NK-92 (cell line): ENCODE measurements around the gene ZFPL1.

Source experiments
- DNase-seq: peaks from one replicate; lab custom pipeline; 2025; ENCODE audit not compliant: unreplicated experiment; lab: John Stamatoyannopoulos, UW

The ZFPL1 gene

DNA sequence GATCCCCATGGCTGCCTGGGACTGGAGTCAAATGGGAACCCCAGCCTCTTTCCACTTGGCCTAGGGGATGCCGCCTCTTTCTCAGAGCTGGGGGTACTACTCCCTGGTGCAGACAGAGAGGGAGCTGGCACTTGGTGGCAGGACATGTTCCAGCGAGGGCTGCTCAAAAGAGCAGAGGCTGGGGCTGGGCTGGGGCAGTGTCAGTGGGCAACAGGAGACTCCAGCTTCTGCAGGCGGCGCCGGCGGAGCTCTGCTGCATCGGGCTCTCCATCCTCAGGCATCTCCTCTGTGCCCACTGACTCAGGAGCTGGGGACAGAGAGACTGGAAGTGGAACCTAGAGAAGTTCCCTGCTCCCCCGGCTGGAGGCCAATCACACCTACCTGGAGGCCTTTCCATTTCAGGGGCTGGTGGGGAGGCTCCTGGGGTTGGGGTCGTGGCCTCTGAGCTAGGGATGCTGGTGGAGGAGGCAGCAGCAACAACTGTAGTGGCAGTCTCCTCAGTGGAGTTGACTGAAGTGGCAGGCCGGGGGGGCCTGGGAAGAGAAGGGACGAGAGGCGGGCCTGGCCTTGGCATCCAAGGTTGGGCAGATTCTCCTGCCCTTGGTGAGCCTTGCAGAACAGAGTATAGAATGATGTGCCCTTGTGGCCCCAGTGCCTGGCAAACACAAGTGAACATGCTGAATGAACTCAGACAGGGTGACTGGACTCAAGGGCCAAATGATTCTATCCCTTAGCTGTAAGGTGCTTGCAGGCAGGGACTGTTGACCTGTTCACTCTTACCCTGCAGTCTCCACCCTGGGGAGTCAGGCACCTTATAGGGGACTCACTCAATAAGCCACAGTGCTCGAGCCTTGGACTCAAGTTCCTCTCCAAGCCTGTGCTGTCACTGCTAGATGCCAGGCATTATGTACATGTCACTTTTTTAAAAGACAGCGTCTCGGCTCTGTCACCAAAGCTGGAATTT lies 44.4 kb downstream of the ZFPL1 start:
- no peak for DNase-seq

DNA sequence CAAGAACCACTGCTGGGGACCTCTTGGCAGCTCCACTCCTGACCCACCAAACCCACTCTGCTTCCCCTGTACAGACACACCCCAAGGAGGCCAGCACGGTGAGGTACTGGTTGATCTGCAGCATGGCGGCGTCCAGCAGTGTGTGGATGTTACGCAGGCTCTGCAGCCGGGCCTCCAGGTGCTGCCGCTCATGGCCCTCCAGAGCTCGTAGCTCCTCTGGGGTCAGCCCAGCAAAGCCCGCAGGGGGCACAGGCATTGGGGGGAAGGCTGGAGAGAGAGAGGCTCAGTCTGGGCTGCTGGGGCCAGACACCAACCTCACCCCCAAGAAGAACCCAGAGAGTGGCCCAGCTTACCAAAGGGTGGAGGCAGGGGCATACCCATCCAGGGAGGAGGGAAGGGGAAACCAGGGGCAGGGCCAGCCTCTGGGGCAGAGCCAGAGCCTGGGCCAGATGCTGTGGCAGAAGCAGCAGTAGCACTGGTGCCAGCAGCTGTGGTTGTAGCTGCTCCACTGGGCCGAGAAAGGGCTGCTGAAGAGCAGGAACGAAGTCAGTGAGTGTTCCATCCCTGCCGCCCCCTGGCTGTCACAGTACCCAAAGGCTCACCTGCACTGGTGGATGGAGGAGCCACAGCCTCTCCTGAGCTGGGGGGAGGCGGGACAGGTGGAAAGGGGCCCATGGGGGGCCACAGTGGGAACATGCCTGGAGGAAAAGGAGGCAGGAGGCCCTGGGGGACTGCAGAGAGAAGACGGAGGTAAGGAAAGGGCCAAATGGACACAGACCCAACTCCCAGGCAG lies 45.8 kb downstream of the ZFPL1 start:
- DNase-seq: no peak

DNA sequence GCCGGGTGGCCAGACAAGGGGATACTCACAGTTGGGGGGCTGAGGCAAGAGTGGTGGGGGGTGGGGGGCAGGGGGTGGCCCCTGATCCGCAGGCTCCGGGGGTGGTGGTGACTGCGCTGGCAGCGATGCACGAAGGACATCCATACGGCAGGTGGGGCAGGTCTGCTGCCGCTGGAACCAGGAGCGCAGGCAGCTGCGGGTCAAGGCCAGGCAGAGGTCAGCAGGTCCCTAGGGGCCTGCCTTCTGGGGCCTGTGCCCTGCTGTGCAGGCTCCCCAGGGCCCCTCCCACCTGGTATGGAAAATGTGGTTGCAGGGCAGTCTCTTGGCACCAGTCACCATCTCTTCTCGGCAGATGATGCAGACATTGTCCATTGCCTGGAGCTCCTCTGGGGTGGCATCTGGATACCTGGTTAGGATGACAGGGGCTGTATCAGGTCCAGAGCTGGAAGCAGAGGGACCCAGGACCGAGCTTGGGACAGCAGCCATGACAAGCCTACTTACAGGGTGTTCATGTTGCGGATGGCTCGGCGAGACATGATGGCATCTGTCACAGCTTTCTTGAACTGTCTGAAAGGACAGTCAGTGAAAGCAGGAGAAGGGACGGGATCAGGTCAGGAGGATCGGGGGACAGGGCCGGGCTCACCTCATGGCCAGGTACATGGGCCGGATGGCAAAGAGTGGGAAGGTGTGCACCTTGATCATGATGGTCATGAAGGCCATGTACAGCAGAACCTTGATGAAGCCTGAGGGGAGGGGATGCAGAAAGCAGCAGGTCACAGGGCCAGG lies 46.8 kb downstream of the ZFPL1 start:
- DNase-seq: no peak

DNA sequence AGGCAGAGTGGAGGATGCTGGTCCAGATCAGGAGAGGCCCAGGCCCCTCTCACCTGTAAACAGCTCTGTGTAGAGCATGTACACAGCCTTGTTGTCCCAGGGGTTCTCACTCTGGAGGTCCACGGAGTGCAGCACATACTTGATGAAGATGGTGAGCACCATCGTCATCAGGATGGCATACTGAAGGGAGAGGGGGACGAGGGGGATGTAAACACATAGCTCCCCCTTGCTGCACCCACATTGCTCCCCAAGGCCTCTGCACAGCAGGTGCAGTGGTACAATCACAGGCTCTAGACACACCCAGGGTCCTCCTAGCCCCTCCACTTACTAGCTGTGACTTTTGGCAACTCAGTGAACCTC lies 47.4 kb downstream of the ZFPL1 start:
- DNase-seq: no peak

DNA sequence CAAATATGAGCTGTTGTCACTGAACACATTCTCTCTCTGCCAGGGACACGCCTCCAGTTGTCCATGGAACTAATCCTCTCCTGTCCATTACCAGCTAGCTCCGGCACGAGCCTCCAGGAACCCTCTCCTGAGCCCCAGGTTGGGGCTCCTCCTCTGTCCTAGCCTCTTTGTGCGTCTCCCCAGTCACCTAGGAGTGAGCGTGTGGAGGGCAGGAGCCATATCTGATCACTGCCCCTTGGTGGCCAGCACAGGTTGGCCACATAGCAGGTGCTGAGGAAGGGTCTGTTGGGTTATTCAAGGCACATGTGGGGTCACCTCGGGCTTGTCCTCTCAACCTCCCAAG lies 47.8 kb downstream of the ZFPL1 start:
- DNase-seq: no peak

DNA sequence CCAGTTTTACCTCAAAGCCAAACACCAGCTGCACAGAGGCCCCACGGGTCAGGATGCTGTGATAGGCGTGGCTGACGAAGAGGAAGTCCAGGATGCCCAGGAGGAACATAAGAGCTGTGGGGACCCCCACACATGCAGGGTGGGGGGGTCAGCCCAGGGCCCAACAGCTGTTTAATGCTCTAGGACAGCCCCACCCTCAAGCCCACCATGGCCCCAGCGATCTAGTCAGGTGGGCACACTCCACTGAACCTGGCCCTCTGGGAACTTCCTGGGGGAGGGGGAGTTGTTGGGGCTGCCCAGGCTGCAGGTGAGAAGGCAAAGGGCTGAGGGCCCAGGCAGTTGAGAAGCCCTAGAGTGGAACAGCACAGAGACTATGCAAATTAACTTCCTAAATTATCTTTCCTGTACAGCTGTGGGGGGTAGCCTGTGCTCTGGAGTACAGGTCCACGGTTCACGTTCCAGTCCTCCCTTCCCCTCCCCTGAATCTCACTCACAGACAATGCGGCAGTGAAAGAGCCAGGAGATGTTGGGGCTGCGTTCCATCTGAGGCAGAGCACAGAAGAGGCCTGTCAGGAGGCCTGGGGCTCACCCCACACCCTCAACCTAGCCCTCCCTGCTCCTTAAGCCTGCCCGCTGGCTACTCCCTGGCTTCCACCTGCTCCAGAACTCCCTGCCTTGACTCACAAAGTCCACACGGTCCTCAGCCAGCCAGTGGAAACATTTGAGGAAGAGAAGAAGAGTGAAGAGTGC lies 48.4 kb downstream of the ZFPL1 start:
- DNase-seq: no peak

DNA sequence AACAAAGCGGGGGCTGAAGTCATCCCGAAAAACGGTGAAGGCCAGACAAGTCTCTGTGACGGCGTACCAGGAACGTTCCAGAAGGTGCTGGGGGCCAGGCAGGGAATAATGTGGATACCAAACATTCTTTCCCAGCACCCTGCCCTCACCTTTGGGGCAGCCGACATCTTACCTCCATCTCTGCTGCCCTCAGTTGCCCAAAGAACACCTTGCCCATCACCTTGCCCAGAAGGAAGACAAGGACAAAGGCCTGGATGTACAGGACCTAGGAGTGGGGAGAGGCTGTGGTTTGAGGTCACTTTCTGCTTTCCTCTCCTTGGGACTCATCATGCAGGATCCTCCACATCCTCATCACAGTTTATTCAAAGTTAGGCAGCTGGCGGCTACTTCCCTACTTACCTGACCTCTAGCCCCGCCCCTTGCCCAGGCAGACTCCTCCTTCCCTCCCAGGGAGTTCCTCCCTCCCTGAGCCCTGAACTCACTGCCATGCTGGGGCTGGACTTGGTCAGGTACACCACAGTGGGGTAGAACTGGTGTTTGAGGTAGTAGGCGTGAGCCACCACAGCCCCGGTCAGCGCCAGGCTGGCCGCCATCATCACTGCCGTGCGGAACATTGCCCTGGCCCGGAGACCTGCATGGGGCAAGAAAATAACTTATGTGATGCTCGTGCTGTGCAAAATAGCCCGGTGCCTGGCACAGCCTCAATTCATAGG lies 49.1 kb downstream of the ZFPL1 start:
- no peak for DNase-seq

DNA sequence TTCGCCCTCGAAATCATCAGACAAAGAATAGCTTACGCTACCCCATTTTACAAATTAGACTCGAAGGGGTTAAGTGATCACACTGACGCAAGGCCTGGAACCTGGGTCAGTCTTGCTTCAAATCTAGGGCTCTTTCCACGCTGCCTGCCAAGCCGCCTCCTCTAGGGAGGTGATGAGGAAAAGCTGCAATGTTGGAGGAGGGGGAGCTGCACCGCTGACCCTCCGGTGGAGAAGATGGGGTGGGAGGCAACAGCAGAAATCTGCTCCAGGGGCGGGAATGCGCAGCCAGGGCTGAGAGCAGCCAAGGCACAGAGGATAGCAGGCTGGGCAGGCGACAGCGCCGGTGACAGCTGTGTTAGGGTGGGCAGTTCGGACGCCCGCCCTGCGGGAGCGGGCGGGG lies 49.7 kb downstream of the ZFPL1 start:
- no peak for DNase-seq

DNA sequence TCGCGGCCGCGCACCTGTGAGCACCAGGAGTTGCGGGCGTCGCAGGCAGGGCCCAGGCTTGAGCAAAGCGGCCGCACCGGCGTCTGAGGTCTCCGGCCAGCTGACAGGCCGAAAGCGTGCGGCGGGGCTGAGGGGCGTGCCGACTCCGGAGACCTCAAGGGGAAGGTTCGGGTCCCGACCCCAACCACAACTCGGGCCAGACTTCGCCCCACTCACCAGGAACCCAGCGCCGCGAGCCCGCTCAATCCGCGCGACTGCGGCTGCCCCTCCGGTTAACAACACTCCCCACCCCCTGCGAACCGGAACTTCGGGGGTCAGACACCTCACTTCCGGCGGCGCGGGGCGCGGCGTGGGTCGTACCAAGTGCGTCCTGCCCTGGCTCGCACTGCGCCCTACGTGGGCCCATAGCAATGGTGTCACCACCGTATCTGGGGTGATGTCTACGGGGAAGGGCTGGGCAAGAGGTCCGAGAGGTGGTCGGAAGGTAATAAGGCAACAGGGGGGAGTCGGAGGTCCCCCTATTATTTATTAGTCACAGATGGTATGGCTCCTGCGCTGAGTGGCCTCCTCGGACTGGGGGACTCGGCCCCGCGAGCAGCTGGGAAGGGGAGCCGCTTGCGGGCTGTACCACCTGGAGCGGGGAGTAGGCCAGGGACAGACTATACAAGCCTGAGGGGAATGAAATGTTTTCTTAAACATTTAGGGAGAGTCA lies 50.4 kb downstream of the ZFPL1 start, which contains the start of gene SYVN1:
Gene SYVN1, minus strand, starts transcription at position 280 of the 712 bp plus-strand sequence. CDS start 918 bp downstream, outside the sequence.
- peak; percentile 34 for DNase-seq

DNA sequence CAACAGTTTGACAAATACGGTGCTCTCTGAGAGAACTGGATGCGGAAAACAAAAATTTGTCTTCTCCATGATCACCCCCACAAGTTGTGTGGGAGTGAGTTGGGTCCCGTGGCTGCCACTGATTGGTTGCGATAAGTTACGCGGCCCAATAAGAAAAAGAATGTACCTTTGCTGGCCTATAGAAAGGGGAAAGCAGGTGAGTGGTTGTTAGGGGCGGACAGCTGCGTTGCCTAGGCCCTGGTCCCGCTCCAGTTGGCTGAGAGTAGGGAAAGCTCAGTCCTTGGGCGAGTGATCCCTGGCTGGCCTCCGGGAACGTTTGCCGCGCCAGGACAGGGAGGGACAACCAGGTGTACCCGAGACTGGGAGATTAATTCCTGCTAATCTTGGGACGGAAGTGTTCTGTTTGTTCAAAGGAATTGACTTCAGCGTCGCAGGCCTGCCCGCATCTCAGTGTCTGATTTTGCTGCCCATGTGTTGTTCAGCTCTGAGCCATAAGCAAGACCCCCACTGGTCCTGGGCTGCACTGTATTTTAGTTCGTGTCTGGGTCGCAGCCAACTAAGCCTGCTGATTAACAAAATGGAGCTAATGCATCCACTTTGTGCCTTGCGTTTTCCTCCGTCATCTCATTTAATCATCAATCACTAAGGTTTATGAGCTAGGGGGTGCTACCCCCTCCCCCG lies 51.1 kb downstream of the ZFPL1 start:
- peak; percentile 65 for DNase-seq

DNA sequence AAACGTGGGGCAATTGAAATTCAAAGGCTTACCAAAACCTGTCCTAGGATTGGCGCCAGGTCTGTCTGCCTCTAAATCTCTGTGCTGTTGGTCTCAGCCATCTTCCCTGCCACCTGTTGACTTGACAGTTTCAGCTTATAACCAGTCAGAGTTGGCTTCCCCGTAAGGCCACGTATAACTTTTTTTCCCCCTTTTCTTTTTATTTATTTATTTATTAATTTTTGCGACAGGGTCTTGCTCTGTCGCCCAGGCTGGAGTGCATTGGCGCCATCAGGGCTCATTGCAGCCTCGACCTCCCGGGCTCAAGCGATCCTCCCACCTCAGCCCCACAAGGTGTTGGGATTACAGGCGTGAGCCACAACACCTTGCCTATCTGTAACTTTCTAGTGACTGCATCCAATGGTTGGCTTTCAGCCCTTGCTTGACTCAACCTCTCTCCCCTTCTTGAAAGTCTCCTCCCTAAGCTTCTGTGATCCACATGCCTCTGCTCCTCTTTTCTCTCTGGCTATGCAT lies 51.7 kb downstream of the ZFPL1 start:
- DNase-seq: no peak

DNA sequence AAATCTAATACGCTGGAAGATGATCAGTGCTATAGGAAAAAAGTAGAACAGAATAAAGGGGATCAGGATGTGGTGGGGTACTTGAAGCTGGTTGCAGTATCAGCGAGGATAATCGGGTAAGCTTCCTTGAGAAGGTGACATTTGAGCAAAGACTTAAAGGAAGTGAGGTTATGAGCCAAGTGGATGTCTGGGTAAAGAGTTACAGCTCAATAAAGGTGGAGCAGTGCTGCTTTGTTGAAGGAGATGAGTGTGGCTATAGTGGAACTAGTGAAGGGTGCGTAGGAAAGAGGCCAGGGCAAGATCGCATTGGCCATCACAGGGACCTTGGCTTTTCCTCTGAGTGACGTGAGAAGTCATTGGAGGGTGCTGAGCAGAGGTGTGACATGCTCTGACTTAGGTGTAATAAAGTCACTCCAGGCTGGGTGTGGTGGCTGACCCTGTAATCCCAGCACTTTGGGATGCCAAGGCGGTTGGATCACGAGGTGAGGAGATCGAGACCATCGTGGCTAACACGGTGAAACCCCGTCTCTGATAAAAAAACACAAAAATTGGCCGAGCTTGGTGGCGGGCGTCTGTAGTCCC lies 52.6 kb downstream of the ZFPL1 start:
- no peak for DNase-seq
